GM12801 (cell line): ENCODE results near the gene PCBP1.

Source experiments
- TF ChIP-seq, protein P1 (sequence below): IDR thresholded peaks from one replicate; pipeline ENCODE4 v1.5.1; 2011; ENCODE audit warnings: control low read depth; ENCODE audit not compliant: insufficient read length; ENCODE audit errors: extremely low read depth

Gene PCBP1

DNA sequence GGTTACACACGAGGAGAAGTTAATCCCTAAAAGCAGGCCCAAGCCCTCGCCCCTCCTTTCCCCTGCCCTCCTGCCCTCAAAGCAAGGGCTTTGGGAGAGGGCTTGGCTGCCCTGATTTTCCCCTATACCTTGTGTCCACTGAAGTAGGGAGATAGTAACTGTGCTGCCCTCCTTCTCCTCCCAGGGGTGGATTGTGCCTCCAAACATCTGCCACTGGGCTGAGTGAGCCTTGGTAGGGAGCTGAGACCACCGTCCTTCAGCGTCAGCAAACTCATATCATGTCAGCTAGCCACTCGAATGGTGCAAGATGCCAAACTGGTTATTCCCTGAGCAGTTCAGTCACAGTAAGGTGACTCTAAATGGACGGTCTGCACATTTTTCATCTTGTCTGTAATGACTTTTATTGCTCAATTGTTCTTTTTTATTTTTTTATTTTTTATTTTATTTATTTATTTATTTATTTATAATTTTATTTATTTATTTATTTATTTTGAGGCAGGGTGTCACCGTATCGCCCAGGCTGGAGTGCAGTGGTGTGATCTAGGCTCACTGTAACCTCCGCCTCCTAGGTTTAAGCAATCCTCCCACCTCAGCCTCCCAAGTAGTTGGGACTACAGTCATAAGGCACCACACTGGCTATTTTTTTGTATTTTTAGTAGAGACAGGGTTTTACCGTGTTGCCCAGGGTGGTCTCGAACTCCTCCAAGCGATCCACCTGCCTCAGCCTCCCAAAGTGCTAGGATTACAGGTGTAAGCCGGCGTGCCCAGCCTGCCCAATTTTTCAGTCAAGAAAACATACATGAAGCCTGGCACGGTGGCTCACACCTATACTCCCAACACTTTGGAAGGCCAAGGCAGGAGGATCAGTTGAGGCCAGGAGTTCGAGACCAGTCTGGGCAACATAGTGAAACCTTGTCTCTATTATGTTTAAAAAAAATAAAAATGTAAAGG lies 8.7 kb downstream of the PCBP1 start:
- TF ChIP-seq, protein P1, sequence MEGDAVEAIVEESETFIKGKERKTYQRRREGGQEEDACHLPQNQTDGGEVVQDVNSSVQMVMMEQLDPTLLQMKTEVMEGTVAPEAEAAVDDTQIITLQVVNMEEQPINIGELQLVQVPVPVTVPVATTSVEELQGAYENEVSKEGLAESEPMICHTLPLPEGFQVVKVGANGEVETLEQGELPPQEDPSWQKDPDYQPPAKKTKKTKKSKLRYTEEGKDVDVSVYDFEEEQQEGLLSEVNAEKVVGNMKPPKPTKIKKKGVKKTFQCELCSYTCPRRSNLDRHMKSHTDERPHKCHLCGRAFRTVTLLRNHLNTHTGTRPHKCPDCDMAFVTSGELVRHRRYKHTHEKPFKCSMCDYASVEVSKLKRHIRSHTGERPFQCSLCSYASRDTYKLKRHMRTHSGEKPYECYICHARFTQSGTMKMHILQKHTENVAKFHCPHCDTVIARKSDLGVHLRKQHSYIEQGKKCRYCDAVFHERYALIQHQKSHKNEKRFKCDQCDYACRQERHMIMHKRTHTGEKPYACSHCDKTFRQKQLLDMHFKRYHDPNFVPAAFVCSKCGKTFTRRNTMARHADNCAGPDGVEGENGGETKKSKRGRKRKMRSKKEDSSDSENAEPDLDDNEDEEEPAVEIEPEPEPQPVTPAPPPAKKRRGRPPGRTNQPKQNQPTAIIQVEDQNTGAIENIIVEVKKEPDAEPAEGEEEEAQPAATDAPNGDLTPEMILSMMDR = no peak

DNA sequence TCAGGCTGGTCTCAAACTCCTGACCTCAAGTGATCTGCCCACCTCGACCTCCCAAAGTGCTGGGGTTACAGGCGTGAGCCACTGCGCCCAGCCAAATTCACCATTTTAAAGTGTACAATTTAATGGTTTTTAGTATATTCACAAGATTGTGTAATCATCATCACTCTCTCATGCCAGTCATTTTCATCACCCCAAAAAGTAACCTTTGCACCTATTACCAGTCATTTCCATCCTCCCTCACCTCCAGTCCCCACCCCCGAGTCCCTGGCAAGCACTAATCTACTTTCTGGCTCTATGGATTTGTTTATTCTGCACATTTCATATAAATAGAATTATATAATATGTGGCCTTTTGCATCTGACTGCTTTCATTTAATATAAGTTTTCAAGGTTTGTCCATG lies 10.8 kb downstream of the PCBP1 start:
- TF ChIP-seq, protein P1 = no peak

DNA sequence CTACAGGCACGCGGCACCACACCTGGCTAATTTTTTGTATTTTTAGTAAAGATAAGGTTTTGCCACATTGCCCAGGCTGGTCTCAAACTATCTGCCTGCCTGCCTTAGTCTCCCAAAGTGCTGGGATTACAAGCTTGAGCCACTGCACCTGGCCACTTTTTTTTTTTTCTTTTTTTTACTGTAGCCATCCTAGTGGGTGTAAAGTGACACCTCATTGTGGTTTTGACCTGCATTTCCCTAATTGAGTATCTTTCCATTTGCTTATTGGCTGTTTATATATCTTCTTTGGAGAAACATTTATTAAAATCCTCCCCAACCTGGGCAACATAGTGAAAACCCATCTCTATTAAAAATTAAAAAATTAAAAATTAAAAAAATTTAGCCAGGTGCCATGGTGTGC lies 12.0 kb downstream of the PCBP1 start:
- TF ChIP-seq, protein P1 = no peak

DNA sequence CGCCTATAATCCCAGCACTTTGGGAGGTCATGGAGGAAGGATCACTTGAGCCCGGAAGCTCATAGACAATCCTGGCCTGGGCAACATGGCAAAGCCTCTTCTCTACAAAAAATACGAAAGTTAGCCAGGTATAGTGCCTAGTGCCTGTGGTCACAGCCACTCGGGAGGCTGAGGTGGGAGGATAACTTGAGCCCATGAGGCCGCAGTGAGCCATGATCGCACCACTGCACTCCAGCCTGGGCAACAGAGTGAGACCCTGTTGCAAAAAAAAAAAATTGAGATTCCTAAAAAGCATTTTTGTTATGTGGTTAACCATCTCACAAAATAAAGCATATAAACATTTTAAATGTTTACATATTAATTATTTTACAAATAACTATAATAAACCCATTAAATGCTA lies 13.9 kb downstream of the PCBP1 start:
- TF ChIP-seq, protein P1 = no peak

DNA sequence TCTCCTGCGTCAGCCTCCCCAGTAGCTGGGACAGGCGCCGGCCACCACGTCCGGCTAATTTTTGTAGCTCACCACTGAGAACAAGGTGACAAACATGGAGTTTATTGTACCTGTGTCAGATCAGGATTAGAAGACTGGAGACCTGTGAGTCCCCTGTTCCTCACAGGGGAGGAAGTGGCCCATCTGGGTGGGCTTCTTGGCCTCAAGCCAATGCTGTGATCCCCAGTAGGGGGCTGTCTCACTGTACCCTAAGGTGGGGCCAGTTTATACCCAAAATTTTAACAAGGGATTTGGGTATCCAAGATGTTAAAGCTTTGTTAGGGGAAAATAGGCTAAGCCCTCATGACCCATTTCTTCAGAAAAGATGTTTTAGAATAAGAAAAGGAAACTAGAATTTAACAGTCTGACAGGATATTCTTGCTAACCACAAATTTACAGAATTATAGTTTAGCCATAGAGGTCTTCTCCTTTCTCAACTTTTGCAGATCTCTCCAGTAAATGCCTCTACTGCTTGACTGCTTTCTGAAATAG lies 16.3 kb downstream of the PCBP1 start:
- TF ChIP-seq, protein P1 = no peak

DNA sequence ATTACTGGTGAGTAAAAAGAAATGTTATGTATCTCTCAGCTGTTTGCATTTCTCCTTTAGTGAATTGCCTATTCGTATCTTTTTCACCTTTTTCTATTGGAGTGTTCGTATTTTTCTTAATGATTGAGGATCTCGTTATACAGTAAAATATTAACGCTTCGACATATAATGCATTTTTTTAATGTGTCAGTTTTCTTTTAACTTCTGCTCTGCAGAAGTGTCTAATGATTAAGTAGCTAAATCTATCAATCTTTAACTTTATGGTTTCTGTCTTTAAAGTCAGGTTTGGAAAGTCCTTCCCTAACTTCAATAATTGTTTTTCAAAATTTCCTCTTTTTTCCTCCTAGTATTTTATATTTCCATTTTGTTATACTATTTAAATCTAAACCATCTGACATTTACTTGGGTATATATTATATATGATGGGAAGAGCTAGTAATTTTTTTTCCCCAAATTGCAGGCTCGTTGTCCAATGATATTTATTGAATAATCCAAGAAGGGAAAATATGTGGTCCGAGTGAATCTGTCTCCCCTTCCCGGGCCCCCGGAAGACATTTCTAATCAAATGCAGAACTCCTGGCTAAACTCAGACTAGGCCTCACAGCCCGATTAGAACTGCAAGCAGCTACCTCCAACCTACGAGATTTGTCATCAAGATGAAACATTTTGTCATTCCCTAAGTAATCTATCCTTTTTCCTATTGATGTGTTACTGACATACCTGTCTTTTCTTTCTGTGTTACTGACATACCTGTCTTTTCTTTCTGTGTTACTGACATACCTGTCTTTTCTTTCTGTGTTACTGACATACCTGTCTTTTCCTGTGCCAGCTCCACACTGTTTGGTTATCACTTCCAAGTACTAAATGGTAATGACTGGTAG lies 17.2 kb downstream of the PCBP1 start:
- TF ChIP-seq, protein P1 = no peak
